Measurements from ENCODE around the gene LIN37.

Gene LIN37

GRCh38 chr19:35786299-35787160 lies 38.2 kb downstream of the LIN37 start:
- H3K27ac ChIP-seq, result no peak overlapping the region
- TF ChIP-seq CTCF (conservative IDR thresholded peaks at IDR 0.05) (no peak), ZFX (IDR thresholded peaks at IDR 0.05) (no peak)

DNA sequence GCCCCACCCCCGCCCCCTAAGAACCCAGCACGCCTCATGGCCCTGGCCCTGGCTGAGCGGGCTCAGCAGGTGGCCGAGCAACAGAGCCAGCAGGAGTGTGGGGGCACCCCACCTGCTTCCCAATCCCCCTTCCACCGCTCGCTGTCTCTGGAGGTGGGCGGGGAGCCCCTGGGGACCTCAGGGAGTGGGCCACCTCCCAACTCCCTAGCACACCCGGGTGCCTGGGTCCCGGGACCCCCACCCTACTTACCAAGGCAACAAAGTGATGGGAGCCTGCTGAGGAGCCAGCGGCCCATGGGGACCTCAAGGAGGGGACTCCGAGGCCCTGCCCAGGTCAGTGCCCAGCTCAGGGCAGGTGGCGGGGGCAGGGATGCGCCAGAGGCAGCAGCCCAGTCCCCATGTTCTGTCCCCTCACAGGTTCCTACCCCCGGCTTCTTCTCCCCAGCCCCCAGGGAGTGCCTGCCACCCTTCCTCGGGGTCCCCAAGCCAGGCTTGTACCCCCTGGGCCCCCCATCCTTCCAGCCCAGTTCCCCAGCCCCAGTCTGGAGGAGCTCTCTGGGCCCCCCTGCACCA lies 38.9 kb downstream of the LIN37 start:
- no peak overlapping the region for H3K27ac ChIP-seq
- no peak for TF ChIP-seq CTCF (conservative IDR thresholded peaks at IDR 0.05)
- TF ChIP-seq ZFX (IDR thresholded peaks at IDR 0.05), result no peak

DNA sequence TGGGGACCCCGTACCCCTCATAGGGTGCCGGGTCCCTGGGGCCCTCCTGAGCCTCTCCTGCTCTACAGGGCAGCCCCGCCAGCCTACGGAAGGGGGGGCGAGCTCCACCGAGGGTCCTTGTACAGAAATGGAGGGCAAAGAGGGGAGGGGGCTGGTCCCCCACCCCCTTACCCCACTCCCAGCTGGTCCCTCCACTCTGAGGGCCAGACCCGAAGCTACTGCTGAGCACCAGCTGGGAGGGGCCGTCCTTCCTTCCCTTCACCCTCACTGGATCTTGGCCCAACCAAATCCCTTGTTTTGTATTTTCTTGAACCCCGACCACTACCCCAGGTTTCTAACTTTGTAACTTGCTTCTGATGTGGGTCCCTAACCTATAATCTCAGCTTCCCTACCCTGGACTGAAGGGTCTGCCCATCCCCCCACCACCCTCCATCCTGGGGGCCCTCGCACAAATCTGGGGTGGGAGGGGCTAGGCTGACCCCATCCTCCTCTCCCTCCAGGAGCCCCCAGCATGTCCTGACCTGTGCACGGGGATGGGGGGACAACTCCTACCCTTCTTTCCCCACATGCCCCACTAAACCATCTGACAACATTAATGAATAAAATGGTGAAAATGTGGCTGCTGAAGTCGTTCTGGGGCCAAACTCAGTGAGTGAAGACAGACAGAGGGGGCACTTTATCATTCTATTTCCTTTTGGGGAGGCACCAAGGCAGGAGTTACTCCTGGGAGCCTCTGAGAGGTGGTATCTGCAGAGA lies 40.0 kb downstream of the LIN37 start:
- TF ChIP-seq ZFX (IDR thresholded peaks at IDR 0.05), result no peak
- no peak for TF ChIP-seq CTCF (conservative IDR thresholded peaks at IDR 0.05)
- H3K27ac ChIP-seq, result no peak overlapping the region

DNA sequence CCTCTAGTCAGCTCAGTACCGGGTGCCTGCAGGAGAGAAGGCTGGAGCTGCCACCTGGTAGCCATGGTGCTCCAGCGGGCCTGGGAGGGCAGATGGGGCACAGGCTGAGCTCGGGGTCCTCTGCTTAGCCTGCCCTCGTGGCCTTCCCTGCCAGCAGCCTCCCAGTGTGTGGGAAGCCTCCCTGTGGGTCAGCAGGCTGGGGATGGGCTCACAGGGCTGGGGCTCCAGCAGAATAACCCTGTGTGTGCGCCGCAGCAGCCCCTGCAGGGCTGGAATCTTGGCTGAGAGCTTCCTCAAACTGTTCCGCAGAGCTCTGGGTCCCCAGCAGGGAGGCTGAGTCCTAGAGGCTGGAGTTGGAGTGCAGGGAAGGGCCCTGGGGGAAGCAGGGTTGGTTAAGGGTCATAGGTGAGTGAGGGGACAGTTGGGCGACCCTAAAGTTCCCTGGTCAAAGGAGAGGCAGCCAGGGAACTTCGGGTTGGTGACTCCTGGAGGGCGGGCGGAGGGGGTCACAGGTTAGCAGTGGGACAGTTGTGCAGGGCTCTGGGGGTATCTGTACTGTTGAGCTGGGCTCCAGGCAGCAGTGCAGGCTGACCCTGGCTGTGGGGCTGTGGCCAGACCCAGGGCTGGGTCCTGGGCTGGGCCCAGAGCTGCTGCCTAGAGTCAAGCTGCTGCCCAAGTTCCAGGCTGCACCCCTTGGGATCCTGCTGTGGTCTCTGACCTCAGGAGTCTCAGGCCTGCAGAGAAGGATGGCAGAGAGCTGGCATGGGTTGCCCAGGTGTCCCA lies 41.0 kb downstream of the LIN37 start:
- no peak overlapping the region for H3K27ac ChIP-seq
- no peak for TF ChIP-seq CTCF (conservative IDR thresholded peaks at IDR 0.05)
- no peak for TF ChIP-seq ZFX (IDR thresholded peaks at IDR 0.05)

- no peak for TF ChIP-seq ZFX (IDR thresholded peaks at IDR 0.05)
- no peak for TF ChIP-seq CTCF (conservative IDR thresholded peaks at IDR 0.05)
- H3K27ac ChIP-seq, result no peak overlapping the region
Observed at GRCh38 chr19:35789978-35790944, 41.9 kb downstream of the LIN37 start.
